ENCODE results near the gene FAF1. TPM values are rescaled to one million over a fixed set of nuclear protein-coding genes. Genes with fewer than 3 reads are reported as not detected.

FAF1 gene
- total RNA-seq, 4 donors from 2014 or later = 23.8 to 64.6 (median 43.9) TPM

DNA sequence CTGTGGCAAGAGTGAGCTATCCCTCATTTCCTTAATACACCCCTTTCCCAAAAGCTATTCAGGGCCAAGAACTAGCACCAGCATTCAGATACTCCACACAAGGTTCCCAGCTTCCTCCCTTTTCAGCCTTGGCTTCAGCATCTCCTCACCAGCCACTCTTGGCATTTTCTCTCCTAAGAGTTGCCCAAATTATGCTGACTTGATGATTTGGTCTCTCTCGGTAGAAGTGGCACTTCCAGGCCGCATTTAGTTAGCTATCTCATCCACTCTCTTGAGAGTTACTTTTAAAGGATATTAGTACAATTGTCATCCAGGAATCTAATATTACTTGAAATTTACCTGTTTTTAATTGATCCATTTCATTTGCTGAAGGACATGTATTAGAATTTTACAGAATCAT lies 337.8 kb downstream of the FAF1 start:
- H3K36me3 ChIP-seq = no peaks in the 10 kb centered on the region
- DNase-seq = no peak
- no peaks in the 10 kb centered on the region for H3K27me3 ChIP-seq
- H3K4me3 ChIP-seq = no peak overlapping the region
- no peaks in the 10 kb centered on the region for H3K9me3 ChIP-seq
- WGBS, 2 donors = 94 to 97% methylated on average over 2 of the region's 2 CpGs
- H3K27ac ChIP-seq = no peak overlapping the region
- H3K4me1 ChIP-seq = peaks cover 0 to 17% (median 0%) of the 10 kb centered on the region in 3 donors
- TF ChIP-seq, protein P1, sequence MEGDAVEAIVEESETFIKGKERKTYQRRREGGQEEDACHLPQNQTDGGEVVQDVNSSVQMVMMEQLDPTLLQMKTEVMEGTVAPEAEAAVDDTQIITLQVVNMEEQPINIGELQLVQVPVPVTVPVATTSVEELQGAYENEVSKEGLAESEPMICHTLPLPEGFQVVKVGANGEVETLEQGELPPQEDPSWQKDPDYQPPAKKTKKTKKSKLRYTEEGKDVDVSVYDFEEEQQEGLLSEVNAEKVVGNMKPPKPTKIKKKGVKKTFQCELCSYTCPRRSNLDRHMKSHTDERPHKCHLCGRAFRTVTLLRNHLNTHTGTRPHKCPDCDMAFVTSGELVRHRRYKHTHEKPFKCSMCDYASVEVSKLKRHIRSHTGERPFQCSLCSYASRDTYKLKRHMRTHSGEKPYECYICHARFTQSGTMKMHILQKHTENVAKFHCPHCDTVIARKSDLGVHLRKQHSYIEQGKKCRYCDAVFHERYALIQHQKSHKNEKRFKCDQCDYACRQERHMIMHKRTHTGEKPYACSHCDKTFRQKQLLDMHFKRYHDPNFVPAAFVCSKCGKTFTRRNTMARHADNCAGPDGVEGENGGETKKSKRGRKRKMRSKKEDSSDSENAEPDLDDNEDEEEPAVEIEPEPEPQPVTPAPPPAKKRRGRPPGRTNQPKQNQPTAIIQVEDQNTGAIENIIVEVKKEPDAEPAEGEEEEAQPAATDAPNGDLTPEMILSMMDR (IDR thresholded peaks at IDR 0.05) = no peak
- TF ChIP-seq POLR2A (IDR thresholded peaks at IDR 0.05) = no peak
- intact Hi-C loops (cut with DNase I) = loop anchor here (10.0 kb wide), 1 partner anchor 103 kb away; no protein-coding TSS in a partner anchor

- TF ChIP-seq, protein P1 (IDR thresholded peaks at IDR 0.05) = peak in 5 of 6 experiments; percentile 22 to 69 (median 46)
- no peak for TF ChIP-seq POLR2A (IDR thresholded peaks at IDR 0.05)
- Histone ChIP-seq H3K27ac (peak overlapping the region; percentile 69 to 85 (median 79)), H3K9me3 (no peaks in the 10 kb centered on the region), H3K4me3 (peak overlapping the region; percentile 6 to 40 (median 14)), H3K36me3 (no peaks in the 10 kb centered on the region), H3K4me1 (peaks cover 0 to 17% (median 0%) of the 10 kb centered on the region in 3 donors), H3K27me3 (no peaks in the 10 kb centered on the region)
- 46 to 70% methylated on average over 3 of the region's 6 CpGs for WGBS, 2 donors
- DNase-seq = no peak
- intact Hi-C loops (cut with DNase I) = loop anchor here (10.0 kb wide), 1 partner anchor 104 kb away; no protein-coding TSS in a partner anchor
These were observed 339.3 kb downstream of the FAF1 start for GRCh38 chr1:50620680-50621329.

- H3K36me3 ChIP-seq = no peaks in the 10 kb centered on the region
- no peak overlapping the region for H3K27ac ChIP-seq
- H3K4me1 ChIP-seq = peaks cover 0 to 22% (median 0%) of the 10 kb centered on the region in 3 donors
- TF ChIP-seq, protein P1 (IDR thresholded peaks at IDR 0.05) = no peak
- TF ChIP-seq POLR2A (IDR thresholded peaks at IDR 0.05) = no peak
- no peaks in the 10 kb centered on the region for H3K27me3 ChIP-seq
- no peaks in the 10 kb centered on the region for H3K9me3 ChIP-seq
- no peak for DNase-seq
- intact Hi-C loops (cut with DNase I) = no loop called here
- no peak overlapping the region for H3K4me3 ChIP-seq
- 100% methylated on average over 2 of the region's 2 CpGs for WGBS, 2 donors
These were observed 344.9 kb downstream of the FAF1 start for GRCh38 chr1:50615036-50615750.

- WGBS, 2 donors = 67 to 71% methylated on average over 6 of the region's 6 CpGs
- Histone ChIP-seq H3K36me3 (no peaks in the 10 kb centered on the region), H3K4me1 (peaks cover 0 to 24% (median 0%) of the 10 kb centered on the region in 3 donors), H3K9me3 (no peaks in the 10 kb centered on the region), H3K27me3 (no peaks in the 10 kb centered on the region), H3K27ac (no peak overlapping the region), H3K4me3 (no peak overlapping the region)
- no peak for DNase-seq
- intact Hi-C loops (cut with DNase I) = no loop called here
- TF ChIP-seq, protein P1 (IDR thresholded peaks at IDR 0.05) = no peak
- no peak for TF ChIP-seq POLR2A (IDR thresholded peaks at IDR 0.05)
These were observed 348.4 kb downstream of the FAF1 start for GRCh38 chr1:50611675-50612074.

GRCh38 chr1:50610563-50610962 lies 349.5 kb downstream of the FAF1 start:
- peak overlapping the region in 2 of 4 donors; percentile 31 to 40 for H3K27ac ChIP-seq
- H3K9me3 ChIP-seq = no peaks in the 10 kb centered on the region
- peaks cover 0 to 26% (median 0%) of the 10 kb centered on the region in 3 donors for H3K4me1 ChIP-seq
- H3K36me3 ChIP-seq = no peaks in the 10 kb centered on the region
- no peak for DNase-seq
- TF ChIP-seq, protein P1 (IDR thresholded peaks at IDR 0.05) = no peak
- no peak for TF ChIP-seq POLR2A (IDR thresholded peaks at IDR 0.05)
- WGBS, 2 donors = 12 to 36% methylated on average over 2 of the region's 2 CpGs
- H3K27me3 ChIP-seq = no peaks in the 10 kb centered on the region
- intact Hi-C loops (cut with DNase I) = no loop called here
- H3K4me3 ChIP-seq = no peak overlapping the region

Measured in esophagus squamous epithelium (tissue), 5 donors.